Right forelimb (tissue), 1 donor: ENCODE data around the gene B3GNT2.

Experiments used
- DNase-seq: peaks from one replicate; pipeline ENCODE4 v3.0.0-alpha.2; 2018

B3GNT2 gene

GRCh38 chr2:62207491-62207890 is 11.6 kb downstream of the B3GNT2 start:
- DNase-seq: no peak

- DNase-seq: no peak
These were observed 12.3 kb downstream of the B3GNT2 start for GRCh38 chr2:62208074-62208757.

GRCh38 chr2:62208758-62209114 is 12.8 kb downstream of the B3GNT2 start:
- no peak for DNase-seq

GRCh38 chr2:62209427-62209991 is 13.6 kb downstream of the B3GNT2 start:
- no peak for DNase-seq

DNA sequence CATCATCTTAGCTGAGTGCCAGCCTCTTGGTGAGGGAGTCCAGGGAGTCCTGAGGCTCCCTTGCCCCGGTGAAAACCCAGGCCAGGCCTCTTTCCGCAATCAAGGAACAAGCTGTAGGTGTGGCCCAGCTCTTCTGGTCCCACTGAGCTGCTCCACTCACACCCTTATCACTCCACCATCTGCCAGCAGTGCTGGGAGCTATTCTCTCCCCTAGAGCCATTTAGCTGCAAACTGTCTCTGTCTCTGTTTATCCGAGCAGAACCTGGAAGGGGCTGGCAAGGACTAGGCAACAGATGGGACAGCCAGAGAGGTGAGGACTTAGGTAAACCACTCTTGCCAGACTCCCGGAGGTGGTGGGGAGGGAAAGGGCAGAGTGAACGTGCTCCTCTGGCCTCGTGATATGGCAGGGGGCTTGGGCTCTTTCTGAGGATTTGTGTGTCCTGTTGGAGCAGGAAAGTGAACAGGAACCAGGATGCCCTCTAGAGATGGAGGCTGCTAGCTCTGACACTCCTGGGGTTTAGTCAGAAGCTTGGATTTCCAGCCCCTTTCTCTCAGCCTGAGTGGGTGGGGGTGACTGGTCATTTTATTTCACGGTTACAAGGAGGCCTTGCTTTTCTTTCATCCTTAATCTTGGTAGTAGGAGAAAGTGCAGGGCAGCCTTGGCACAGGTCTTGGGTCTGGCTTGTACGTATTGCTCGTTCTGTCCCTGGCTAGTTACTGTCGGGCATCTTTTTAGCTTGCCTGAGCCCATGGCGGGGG is 19.6 kb downstream of the B3GNT2 start:
- DNase-seq: no peak

GRCh38 chr2:62216113-62216512 is 20.2 kb downstream of the B3GNT2 start:
- DNase-seq: no peak

DNA sequence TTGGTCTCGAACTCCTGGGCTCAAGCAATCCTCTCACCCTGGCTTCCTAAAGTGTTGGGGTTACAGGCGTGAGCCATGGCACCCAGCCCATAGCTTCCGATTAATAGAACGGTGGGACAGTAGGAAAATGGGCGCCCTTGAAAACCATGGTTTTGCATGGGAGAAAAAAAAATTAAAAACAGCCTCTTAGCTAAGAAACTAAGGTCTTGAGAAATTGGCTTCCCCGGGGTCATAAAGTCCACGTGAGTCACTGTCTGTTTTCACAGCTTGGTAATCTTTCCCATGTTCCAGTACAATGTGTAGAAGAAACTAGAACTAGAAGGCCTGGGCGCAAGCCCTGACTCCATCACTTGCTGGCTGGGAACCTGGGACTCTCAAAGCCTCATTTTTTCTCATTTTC is 20.7 kb downstream of the B3GNT2 start:
- no peak for DNase-seq

- DNase-seq: no peak
These were observed 21.5 kb downstream of the B3GNT2 start for GRCh38 chr2:62217421-62217820.

GRCh38 chr2:62217970-62218369 is 22.1 kb downstream of the B3GNT2 start:
- no peak for DNase-seq

GRCh38 chr2:62219407-62220159 is 23.7 kb downstream of the B3GNT2 start:
- DNase-seq: no peak

DNA sequence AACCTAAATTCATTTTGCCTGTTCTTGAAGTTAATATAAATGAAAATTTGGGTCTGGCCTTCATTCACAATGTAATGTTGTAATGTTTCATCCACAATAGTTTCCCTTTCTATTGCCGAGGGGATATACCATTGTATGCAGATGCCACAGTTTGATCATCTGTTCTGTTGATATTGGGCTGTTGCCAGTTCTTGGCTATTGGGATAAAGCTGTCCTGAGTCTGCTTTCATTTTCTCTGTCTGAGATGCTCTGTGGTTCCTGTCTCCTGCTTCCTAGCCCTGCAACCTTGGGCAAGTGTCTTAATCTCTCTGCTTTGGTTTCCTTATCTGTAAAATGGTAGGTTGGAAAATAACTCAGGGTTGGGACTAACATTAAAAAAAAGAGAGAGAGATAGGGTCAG is 25.2 kb downstream of the B3GNT2 start:
- no peak for DNase-seq

- no peak for DNase-seq
These were observed 26.3 kb downstream of the B3GNT2 start for GRCh38 chr2:62222171-62222570.

DNA sequence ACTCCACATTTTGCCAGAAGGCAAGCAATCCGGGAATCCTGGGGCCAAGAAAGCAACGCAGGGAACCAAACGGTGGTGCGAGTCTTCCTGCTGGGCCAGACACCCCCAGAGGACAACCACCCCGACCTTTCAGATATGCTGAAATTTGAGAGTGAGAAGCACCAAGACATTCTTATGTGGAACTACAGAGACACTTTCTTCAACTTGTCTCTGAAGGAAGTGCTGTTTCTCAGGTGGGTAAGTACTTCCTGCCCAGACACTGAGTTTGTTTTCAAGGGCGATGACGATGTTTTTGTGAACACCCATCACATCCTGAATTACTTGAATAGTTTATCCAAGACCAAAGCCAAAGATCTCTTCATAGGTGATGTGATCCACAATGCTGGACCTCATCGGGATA is 26.8 kb downstream of the B3GNT2 start:
- no peak for DNase-seq

- no peak for DNase-seq
These were observed 29.1 kb downstream of the B3GNT2 start for GRCh38 chr2:62224976-62225375.

- no peak for DNase-seq
These were observed 31.6 kb downstream of the B3GNT2 start for GRCh38 chr2:62227386-62228075.

- no peak for DNase-seq
These were observed 33.2 kb downstream of the B3GNT2 start for GRCh38 chr2:62229082-62229605.

- no peak for DNase-seq
These were observed 35.6 kb downstream of the B3GNT2 start for GRCh38 chr2:62231541-62231940.

GRCh38 chr2:62234755-62235655 is 39.1 kb downstream of the B3GNT2 start:
- no peak for DNase-seq

- no peak for DNase-seq
These were observed 40.6 kb downstream of the B3GNT2 start for GRCh38 chr2:62236499-62236898.

DNA sequence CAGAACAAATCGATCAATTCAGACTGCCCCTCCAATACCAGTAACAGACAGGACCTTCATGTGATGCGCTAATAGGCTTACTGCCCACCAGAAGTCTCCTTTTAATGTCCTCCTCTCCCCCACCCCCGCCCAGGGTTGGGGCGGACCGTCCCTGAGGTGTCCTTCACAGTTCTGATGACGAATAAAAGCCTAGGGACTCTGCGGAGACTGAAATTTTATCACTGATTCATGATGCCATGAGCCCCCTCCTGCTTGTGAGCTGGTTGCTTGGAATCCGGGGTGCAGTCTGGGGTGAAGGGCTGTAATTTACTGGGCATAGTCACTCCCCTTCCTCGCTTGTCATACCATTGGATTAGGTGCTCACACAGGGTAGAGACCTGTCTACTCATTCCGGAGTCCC is 42.3 kb downstream of the B3GNT2 start:
- no peak for DNase-seq

DNA sequence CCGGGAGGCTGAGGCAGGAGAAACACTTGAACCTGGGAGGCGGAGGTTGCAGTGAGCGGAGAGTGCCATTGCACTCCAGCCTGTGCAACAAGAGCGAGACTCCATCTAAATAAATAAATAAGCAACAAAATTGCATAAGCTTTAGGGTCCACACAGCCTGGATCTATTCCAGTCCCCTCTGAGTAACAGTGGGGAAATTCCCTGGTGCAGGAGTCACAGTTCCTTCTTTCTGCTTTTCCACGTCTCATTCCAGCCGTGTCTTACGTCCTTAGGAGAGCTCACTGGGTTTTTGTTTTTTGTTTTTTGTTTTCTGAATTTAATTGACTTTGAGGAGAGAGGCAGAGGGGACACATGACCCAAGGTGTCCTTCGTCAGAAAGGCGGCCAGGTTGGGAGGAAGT is 44.6 kb downstream of the B3GNT2 start:
- no peak for DNase-seq

DNA sequence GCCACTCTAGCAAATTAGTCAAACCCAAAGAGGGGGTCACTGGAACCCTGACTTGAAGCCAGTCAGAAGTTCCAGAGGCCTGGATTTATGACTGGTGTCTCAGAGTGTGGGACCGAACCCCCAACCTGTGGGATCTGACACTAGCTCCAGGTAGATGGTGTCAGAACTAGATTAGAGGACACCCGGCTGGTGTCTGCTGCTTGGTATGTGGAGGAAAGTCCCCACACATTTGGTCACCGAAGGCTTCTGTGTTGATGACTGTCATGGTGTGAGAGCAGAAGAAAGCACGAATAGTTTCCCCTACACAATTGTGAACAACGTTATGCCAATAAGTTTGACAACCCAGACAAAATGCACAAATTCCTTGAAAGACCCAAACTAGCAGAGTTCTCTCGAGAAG is 48.1 kb downstream of the B3GNT2 start:
- DNase-seq: no peak
